GM10266 (cell line): Measurements from ENCODE around the gene GABRG3.

ENCODE experiments used
- DNase-seq: peaks from one replicate; pipeline ENCODE4 v3.0.0; 2012; ENCODE audit errors: extremely low spot score
- CTCF ChIP-seq: IDR thresholded peaks from 2 replicates; pipeline ENCODE4 v1.5.1; 2012; ENCODE audit warnings: mild to moderate bottlenecking, low read depth; ENCODE audit not compliant: control insufficient read depth, insufficient read depth; ENCODE audit errors: missing control alignments

Gene GABRG3

GRCh38 chr15:27067175-27067574, 96.2 kb downstream of the GABRG3 start:
- no peak for TF ChIP-seq CTCF
- DNase-seq = no peak

GRCh38 chr15:27070841-27071240, 99.9 kb downstream of the GABRG3 start:
- DNase-seq = no peak
- no peak for TF ChIP-seq CTCF

- no peak for TF ChIP-seq CTCF
Measured at GRCh38 chr15:27074179-27074578, 103.2 kb downstream of the GABRG3 start.

GRCh38 chr15:27077790-27078189, 106.8 kb downstream of the GABRG3 start:
- DNase-seq = no peak
- TF ChIP-seq CTCF = no peak

More at GRCh38 chr15:27074179-27074578, 103.2 kb downstream of the GABRG3 start:
- DNase-seq = no peak

- no peak for DNase-seq
- no peak for TF ChIP-seq CTCF
Measured at GRCh38 chr15:27081676-27082418, 110.9 kb downstream of the GABRG3 start.

- DNase-seq = no peak
Measured at GRCh38 chr15:27082526-27082925, 111.5 kb downstream of the GABRG3 start.

More at GRCh38 chr15:27082526-27082925, 111.5 kb downstream of the GABRG3 start:
- no peak for TF ChIP-seq CTCF
